Activated B cell treated with CpG ODN at 0.5 μM for 24 hours (primary cell): ENCODE measurements around the gene MSH3. TPM values are rescaled to one million over a fixed set of nuclear protein-coding genes. Genes with fewer than 3 reads are reported as not detected.
A peak's percentile ranks its signal among the peaks of the same experiment; 100 is the strongest.

Source experiments
- ATAC-seq: fragments of 200-7000 bp; cut with Tn5 transposase; one replicate; pipeline ENCODE4 v1.10.0; 2021; ENCODE audit warnings: low read depth, mild to moderate bottlenecking, moderate library complexity
- CTCF ChIA-PET: fragments of 350-600 bp; sonication (Branson Sonifier 250); formaldehyde crosslinking; loops from one replicate; lab custom pipeline; 2021; ENCODE audit warnings: antibody characterized with exemption; lab: Charles Lee
- POLR2A ChIA-PET: fragments of 350-600 bp; sonication (Branson Sonifier 250); formaldehyde crosslinking; loops from one replicate; lab custom pipeline; 2021; ENCODE audit warnings: antibody characterized with exemption; lab: Charles Lee
- DNase-seq: peaks from one replicate; pipeline ENCODE4 v3.0.0; 2022
- H3K27ac Mint-ChIP-seq: one replicate; pipeline ENCODE4 v1.8.0; 2020; ENCODE audit warnings: mixed read lengths
- H3K27me3 Mint-ChIP-seq: one replicate; pipeline ENCODE4 v1.8.0; 2021; ENCODE audit warnings: mixed read lengths
- H3K36me3 Mint-ChIP-seq: one replicate; pipeline ENCODE4 v1.8.0; 2021; ENCODE audit warnings: low read depth, mixed read lengths
- H3K4me1 Mint-ChIP-seq: one replicate; pipeline ENCODE4 v1.8.0; 2021; ENCODE audit warnings: mixed read lengths
- H3K4me3 Mint-ChIP-seq: one replicate; pipeline ENCODE4 v1.8.0; 2020; ENCODE audit warnings: mild to moderate bottlenecking, mixed read lengths
- H3K9me3 Mint-ChIP-seq: one replicate; pipeline ENCODE4 v1.8.0; 2020; ENCODE audit warnings: mixed read lengths
- CTCF ChIP-seq: fragments of 200-600 bp; IDR thresholded peaks from one replicate; pipeline ENCODE4 v1.8.0; 2022; ENCODE audit warnings: antibody characterized with exemption, mild to moderate bottlenecking
- intact Hi-C: fragments of 100-400 bp; cut with micrococcal nuclease; formaldehyde crosslinking; loops from one replicate; pipeline ENCODE4 v1.15.1; 2024
- total RNA-seq: library from RNA; stranded (reverse); gene quantifications from 2 replicates; pipeline ENCODE4 v1.2.3, GENCODE V29; 2022

The MSH3 gene
- total RNA-seq: 22.9 and 24.0 TPM in 2 replicates

DNA sequence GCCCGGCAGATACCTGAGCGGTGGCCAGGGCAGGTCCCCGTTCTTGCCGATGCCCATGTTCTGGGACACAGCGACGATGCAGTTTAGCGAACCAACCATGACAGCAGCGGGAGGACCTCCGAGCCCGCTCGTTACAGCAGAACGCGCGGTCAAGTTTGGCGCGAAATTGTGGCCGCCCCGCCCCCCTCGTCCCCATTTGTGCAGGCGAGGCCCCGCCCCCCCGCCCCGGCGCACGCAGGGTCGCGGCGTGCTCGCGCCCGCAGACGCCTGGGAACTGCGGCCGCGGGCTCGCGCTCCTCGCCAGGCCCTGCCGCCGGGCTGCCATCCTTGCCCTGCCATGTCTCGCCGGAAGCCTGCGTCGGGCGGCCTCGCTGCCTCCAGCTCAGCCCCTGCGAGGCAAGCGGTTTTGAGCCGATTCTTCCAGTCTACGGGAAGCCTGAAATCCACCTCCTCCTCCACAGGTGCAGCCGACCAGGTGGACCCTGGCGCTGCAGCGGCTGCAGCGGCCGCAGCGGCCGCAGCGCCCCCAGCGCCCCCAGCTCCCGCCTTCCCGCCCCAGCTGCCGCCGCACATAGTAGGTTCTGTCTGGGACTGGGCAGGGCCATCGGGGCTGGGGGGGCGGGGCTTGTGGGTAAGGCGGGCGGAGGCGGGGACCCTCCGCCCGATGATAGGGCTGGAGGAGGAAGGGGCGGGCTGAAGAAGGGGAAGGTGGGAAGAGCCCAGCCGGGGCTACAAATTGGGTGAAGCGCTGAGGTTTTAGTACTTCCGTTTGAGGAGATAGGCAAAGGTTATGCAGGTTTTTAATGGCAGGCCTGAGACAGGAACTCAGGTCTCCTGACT is at the start of gene MSH3, which contains the start of gene DHFR:
TSS of gene MSH3 (plus strand) at position 262 of the 840 bp plus-strand sequence. CDS start at position 338, 76 bp downstream.
TSS of gene DHFR (minus strand) at position 593 of the 840 bp plus-strand sequence. CDS start at position 99, 494 bp downstream.
- ChIA-PET POLR2A (interaction anchor here (0.6 to 2.9 kb wide), 10 partner anchors 8 to 1140 kb away, joined by 3 to 15 read pairs (median 4); partner anchors contain the start of genes HOMER1, SERINC5 and ZFYVE16), CTCF (interaction anchor here (1.2 kb wide), 1 partner anchor 18 kb away, joined by 3 read pairs; no protein-coding TSS in a partner anchor)
- DNase-seq (peak; percentile 79), ATAC-seq (peak; percentile 73)
- no peaks in the 10 kb centered on the region for H3K9me3 Mint-ChIP-seq
- peak within 1 kb of the TSS; percentile 99 for H3K27ac Mint-ChIP-seq
- peaks cover 26% of the 10 kb centered on the region for H3K4me1 Mint-ChIP-seq
- H3K36me3 Mint-ChIP-seq: peaks cover 31% of the 10 kb centered on the region
- H3K4me3 Mint-ChIP-seq: peak within 1 kb of the TSS; percentile 97
- TF ChIP-seq CTCF: no peak
- intact Hi-C loops: loop anchor here (1.0 to 10.0 kb wide), 12 partner anchors 14 to 1624 kb away; partner anchors contain the start of genes ATG10, FAM151B, HOMER1 and JMY
- no peaks in the 10 kb centered on the region for H3K27me3 Mint-ChIP-seq

- POLR2A ChIA-PET: no interaction called here
- intact Hi-C loops: no loop called here
- no peaks in the 10 kb centered on the region for H3K36me3 Mint-ChIP-seq
- DNase-seq: no peak
- no peaks in the 10 kb centered on the region for H3K4me1 Mint-ChIP-seq
- H3K9me3 Mint-ChIP-seq: peaks cover 11% of the 10 kb centered on the region
- TF ChIP-seq CTCF: no peak
- H3K27ac Mint-ChIP-seq: no peak overlapping the region
- no peak for ATAC-seq
- no peak overlapping the region for H3K4me3 Mint-ChIP-seq
- CTCF ChIA-PET: no interaction called here
- no peaks in the 10 kb centered on the region for H3K27me3 Mint-ChIP-seq
Observed at GRCh38 chr5:80607343-80607742, 47.1 kb upstream of the MSH3 start.

DNA sequence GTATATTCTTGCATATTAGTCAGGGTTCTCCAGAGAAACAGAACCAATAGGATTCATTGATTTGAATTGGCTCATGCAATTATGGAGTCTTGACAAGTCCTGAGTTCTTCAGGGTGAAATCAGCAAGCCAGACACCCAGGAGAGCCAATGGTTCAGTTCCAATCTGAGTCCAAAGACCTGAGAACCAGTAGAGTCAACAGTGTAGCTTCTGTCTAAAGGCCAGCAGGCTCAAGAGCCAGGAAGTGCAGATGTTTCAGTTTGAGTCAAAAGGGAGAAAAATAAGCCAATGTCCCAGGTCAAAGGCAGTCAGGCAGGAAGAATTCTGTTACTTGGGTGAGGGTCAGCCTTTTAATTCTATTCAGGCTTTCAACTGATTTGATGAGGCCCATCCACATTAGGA is 46.6 kb upstream of the MSH3 start:
- intact Hi-C loops: no loop called here
- H3K4me1 Mint-ChIP-seq: no peaks in the 10 kb centered on the region
- ChIA-PET CTCF (no interaction called here), POLR2A (no interaction called here)
- TF ChIP-seq CTCF: no peak
- DNase-seq (no peak), ATAC-seq (no peak)
- H3K27ac Mint-ChIP-seq: no peak overlapping the region
- H3K36me3 Mint-ChIP-seq: no peaks in the 10 kb centered on the region
- H3K27me3 Mint-ChIP-seq: no peaks in the 10 kb centered on the region
- no peak overlapping the region for H3K4me3 Mint-ChIP-seq
- H3K9me3 Mint-ChIP-seq: peaks cover 11% of the 10 kb centered on the region

GRCh38 chr5:80608731-80609130 is 45.7 kb upstream of the MSH3 start:
- CTCF ChIA-PET: no interaction called here
- intact Hi-C loops: no loop called here
- H3K27ac Mint-ChIP-seq: no peak overlapping the region
- no peaks in the 10 kb centered on the region for H3K36me3 Mint-ChIP-seq
- no peaks in the 10 kb centered on the region for H3K4me1 Mint-ChIP-seq
- TF ChIP-seq CTCF: no peak
- DNase-seq: no peak
- H3K4me3 Mint-ChIP-seq: no peak overlapping the region
- H3K9me3 Mint-ChIP-seq: peaks cover 11% of the 10 kb centered on the region
- POLR2A ChIA-PET: no interaction called here
- H3K27me3 Mint-ChIP-seq: no peaks in the 10 kb centered on the region
- ATAC-seq: no peak

DNA sequence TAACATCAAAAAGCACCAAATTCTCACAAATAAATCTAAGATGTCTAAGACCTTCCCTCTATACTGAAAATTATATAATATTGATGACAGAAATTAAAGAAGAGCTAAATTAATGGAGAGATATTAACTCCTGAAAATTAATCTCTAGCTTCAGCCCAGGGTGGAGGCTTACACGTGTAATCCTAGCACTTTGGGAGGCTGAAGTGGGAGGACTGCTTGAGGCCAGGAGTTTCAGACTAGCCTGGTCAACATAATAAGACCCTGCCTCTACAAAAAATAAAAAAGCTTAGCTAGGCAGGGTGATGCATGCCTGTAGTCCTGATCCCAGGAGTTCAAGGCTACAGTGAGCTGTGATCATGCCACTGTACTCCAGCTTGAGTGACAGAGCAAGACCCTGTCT is 44.8 kb upstream of the MSH3 start:
- H3K9me3 Mint-ChIP-seq: peaks cover 11% of the 10 kb centered on the region
- no peak for TF ChIP-seq CTCF
- no peaks in the 10 kb centered on the region for H3K27me3 Mint-ChIP-seq
- no peak overlapping the region for H3K4me3 Mint-ChIP-seq
- H3K4me1 Mint-ChIP-seq: no peaks in the 10 kb centered on the region
- ChIA-PET POLR2A (no interaction called here), CTCF (no interaction called here)
- H3K36me3 Mint-ChIP-seq: no peaks in the 10 kb centered on the region
- no peak for DNase-seq
- no peak for ATAC-seq
- intact Hi-C loops: no loop called here
- no peak overlapping the region for H3K27ac Mint-ChIP-seq
